IPS-15b (cell line): ENCODE data around the gene MRPS18A.
A peak's percentile ranks its signal among the peaks of the same experiment; 100 is the strongest.
"Not testable (repeated sequence)": the region's sequence is repeated elsewhere in the genome, so short reads cannot be mapped to it uniquely, and the experiment has no call there.

Experiments
- H3K27me3 ChIP-seq: one replicate; pipeline ENCODE4 v1.6.1; 2013; ENCODE audit warnings: low read length; ENCODE audit not compliant: control insufficient read depth, insufficient read depth
- H3K36me3 ChIP-seq: one replicate; pipeline ENCODE4 v1.6.1; 2013; ENCODE audit warnings: low read length; ENCODE audit not compliant: control insufficient read depth, insufficient read depth
- H3K4me1 ChIP-seq: one replicate; pipeline ENCODE4 v1.6.1; 2013; ENCODE audit warnings: mild to moderate bottlenecking, low read length; ENCODE audit not compliant: control insufficient read depth, insufficient read depth
- H3K4me3 ChIP-seq: one replicate; pipeline ENCODE4 v1.5.1; 2013; ENCODE audit warnings: low read depth, low read length
- H3K9ac ChIP-seq: one replicate; pipeline ENCODE4 v1.6.1; 2013; ENCODE audit warnings: low read depth, mild to moderate bottlenecking, low read length
- H3K9me3 ChIP-seq: one replicate; pipeline ENCODE4 v1.6.1; 2013; ENCODE audit warnings: mild to moderate bottlenecking, low read length; ENCODE audit not compliant: control insufficient read depth, insufficient read depth

MRPS18A gene

DNA sequence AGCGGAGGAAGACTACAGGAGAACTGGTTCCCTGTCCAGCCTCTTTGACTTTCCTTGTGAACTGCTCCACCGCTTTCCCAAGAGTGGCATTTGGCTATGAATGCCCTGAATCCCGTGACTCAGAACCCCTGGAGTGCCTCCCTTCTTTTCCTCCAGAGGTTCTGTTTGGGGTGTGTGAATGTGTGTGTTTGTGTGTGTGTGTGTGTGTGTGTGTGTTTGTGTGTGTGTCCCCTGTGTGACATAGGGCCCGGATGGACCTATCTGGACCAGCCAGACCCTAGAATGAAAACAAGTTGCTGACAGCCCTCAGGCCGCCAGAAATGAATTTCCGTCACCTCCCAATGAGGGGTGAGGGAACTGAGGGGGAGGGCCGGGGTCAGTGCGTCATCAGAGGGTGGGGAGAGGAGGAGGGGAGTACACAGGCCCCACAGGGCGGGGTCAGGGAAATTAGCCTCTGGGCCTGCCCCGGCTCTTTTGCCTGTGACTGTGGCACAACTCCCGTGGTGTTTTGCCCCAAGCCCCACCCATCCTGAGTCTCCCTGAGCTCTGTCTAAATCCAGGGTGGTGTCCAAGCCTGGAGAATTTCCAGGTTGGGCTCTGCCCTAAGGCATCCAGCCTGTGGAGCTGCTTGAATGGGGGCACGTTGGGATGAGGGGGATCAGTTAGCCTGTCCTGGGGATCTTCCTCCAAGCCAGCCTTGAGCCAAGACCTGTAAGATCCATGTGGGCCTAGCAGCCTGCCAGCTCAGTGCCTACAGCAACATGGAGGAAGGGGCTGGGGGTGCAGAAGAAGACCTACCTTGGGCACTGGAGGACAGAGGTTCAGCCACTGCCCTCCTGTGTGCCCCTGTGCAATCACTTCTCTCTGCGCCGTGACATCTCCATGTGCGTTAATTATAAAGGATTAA, 15.2 kb upstream of the MRPS18A start:
- no peaks in the 10 kb centered on the region for H3K9me3 ChIP-seq
- H3K36me3 ChIP-seq, result no peaks in the 10 kb centered on the region
- H3K4me3 ChIP-seq, result peak overlapping the region; percentile 33
- H3K9ac ChIP-seq, result peak overlapping the region; percentile 47
- no peaks in the 10 kb centered on the region for H3K27me3 ChIP-seq
- peaks cover 39% of the 10 kb centered on the region for H3K4me1 ChIP-seq

DNA sequence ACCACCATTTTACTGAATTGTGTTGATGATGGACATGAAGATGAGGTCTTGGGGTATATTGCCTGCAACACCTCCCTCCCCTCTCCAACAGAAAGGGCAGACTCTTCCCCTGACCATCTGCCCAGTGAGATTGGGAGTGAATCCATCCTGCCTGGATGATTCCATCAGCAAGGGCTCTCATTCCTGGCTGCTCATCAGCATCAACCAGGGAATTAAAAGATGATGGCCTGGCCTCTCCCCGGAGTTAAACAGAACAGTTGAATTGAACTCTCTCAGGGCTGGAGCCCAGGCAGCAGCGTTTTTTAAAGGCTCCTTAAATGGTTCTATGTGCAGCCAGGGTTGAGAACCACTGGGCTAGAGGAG, 14.6 kb upstream of the MRPS18A start:
- H3K9ac ChIP-seq, result no peak overlapping the region
- H3K36me3 ChIP-seq, result no peaks in the 10 kb centered on the region
- peak overlapping the region; percentile 6 for H3K4me3 ChIP-seq
- H3K4me1 ChIP-seq, result peaks cover 35% of the 10 kb centered on the region
- H3K9me3 ChIP-seq, result no peaks in the 10 kb centered on the region
- H3K27me3 ChIP-seq, result no peaks in the 10 kb centered on the region

DNA sequence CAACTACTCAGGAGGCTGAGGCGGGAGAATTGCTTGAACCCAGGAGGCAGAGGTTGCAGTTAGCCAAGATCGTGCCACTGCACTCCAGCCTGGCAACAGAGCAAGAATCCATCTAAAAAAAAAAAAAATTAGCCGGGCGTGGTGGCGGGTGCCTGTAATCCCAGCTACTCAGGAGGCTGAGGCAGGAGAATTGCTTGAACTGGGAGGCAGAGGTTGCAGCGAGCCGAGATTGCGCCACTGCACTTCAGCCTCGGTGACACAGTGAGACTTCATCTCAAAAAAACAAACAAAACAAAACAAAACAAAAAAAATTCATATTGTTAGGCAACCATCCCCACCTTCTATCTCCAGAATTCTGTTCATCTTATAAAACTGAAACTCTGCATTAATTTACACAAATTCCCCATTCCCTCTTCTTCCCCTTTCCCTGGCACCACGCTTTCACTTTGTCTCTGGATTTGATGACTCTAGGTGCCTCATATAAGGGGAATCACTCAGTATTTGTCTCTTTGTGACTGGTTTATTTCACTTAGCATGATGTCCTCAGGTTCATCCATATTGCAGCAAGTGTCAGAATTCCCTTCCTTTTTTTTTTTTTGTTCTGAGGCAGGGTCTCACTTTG, 13.5 kb upstream of the MRPS18A start:
- H3K4me3 ChIP-seq, H3K9me3 ChIP-seq, H3K9ac ChIP-seq, H3K36me3 ChIP-seq, H3K27me3 ChIP-seq: not testable (repeated sequence)
- H3K4me1 ChIP-seq, result peaks cover 40% of the 10 kb centered on the region

DNA sequence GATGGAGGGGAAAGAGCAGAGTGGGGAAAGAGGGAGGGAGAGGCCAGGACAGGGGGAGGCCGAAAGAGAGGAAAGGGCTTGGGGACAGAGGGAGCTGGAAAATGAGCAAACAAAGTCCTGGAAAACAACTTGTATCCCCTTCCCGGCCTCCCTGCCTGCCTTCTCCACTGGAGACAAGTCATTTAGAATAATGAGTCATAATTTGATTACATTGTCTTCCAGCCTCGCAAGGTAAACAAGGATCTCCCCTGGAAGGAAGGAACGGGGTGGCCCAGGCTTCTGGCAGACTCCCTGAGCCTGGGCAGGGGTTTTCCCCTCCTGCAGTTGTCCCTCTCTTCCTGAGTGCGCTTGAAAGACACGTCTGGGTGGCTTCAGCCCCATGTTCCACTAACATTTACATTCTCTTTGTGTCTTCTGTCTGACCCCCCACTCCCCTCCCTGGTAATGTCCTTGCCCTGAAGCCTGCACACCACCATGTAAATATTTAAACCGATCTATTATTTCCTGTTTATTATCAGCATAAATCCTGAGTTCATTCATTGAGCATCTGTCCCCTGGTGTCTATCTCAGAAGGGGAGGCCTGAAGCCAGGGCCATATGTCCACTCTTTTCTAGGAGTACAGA, 12.1 kb upstream of the MRPS18A start:
- Histone ChIP-seq H3K36me3 (no peaks in the 10 kb centered on the region), H3K4me3 (no peak overlapping the region), H3K27me3 (no peaks in the 10 kb centered on the region), H3K9me3 (no peaks in the 10 kb centered on the region), H3K9ac (peak overlapping the region; percentile 24), H3K4me1 (peaks cover 46% of the 10 kb centered on the region)

DNA sequence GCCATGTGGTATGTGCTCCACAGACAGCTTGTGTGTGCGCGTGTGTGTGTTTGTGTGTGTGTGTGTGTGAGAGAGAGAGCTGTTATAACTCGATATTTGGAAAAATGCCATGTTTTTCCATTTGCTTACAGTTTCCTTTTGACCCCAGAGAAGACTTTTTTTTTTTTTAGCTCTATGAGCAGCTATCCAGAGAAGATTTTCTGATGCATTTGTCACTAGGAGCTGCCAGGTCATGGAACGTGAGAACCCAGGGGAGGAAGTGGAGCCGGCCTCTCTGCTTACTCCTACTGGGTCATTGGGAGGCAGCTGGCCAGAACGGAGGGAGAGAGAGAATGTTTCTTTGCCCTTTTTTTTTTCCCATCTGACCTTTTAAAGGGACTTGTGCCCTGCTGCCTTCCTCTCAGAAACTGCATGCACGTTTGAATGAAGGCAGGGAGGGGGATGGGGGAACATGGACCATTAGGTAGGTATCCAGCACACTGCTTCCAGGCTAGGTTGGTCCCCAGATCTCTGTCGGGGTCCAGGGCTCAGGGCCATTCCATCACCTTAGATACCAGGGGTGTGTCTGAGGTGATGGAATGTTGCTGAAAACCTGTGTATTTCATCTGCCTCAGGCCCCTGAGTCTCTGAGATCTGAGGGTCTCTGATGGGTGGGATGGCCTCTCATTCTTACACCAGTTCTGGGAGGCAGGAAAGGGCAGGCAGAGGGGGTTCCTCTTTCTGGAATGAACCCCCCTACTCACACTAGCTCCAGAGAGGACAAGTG, 11.2 kb upstream of the MRPS18A start:
- H3K27me3 ChIP-seq, result no peaks in the 10 kb centered on the region
- H3K36me3 ChIP-seq, result no peaks in the 10 kb centered on the region
- H3K4me1 ChIP-seq, result peaks cover 45% of the 10 kb centered on the region
- H3K4me3 ChIP-seq, result no peak overlapping the region
- H3K9ac ChIP-seq, result no peak overlapping the region
- no peaks in the 10 kb centered on the region for H3K9me3 ChIP-seq

DNA sequence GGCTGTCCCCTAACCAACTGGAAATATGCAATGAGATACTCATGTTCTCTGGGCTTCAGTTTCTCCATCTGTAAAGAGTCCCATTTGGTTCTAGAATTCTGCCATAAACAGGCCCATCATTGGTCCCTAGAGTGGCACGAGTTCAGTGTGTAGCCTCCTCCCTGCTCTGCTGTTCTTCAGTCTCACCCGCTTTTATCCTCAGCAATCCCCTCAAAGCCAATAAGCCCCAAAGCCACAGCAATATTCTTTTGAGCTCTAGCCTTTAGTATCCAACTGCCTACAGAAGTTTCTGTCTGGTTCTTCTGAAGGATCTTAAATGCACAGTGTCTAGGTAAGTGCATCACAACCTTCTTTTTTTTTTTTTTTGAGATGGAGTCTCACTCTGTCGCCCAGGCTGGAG, 9.8 kb upstream of the MRPS18A start:
- H3K36me3 ChIP-seq, result no peaks in the 10 kb centered on the region

DNA sequence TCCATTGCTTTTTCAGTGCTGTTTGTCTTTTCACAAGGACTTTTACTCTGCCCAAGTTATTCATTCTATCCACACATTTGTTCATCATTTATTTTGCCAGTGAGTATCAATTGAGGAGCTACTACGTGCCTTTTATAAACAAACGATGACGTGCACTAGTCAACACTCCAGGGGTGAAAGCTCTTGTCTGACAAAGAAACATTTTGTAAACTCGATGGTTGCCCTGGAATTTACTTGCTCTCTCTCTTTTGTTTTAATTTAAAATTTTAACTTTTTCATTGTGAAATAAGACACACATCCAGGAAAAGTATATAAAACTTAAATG, 8.3 kb upstream of the MRPS18A start:
- Histone ChIP-seq H3K9ac (no peak overlapping the region), H3K36me3 (no peaks in the 10 kb centered on the region), H3K4me1 (peaks cover 29% of the 10 kb centered on the region), H3K27me3 (no peaks in the 10 kb centered on the region), H3K9me3 (no peaks in the 10 kb centered on the region), H3K4me3 (no peak overlapping the region)

More for the DNA sequence above, 9.8 kb upstream of the MRPS18A start:
- Histone ChIP-seq H3K4me1 (peaks cover 37% of the 10 kb centered on the region), H3K9me3 (no peaks in the 10 kb centered on the region), H3K9ac (no peak overlapping the region), H3K27me3 (no peaks in the 10 kb centered on the region), H3K4me3 (no peak overlapping the region)

DNA sequence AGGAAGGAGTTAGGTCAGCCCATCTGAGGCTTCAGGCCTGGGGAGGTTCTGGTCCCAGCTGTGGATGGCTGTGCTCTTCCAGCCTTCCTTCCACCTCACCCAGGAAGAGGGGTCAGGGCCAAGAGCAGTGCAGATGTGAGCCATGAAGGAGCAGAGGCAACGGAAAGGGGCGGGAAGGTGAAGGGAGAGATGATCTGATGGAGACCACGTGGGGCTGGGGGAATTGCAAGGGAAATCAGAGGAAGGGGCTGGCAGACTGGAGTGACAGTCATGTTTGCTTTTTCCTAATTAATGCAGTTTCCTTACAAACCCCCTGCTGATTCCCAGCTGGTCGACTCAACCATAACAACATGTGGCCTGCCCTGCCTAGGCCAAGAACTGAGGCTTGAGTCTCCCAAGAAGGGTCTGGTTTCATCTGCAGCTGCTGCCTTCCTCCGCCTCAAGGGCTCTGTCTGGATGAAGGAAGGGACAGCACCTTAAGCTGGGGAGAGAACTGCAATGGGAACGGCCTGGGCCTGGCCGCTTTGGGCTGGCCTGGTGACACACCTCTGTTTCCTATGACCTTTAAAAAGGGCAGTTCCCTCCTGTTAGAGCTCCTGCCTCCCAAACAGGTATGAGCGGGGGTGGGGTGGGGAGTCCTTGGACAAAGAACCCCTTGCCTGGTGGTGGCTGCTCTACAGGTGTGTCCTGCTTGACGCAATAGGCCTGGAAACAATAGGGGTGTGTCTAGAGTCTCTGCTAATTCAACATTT, 7.8 kb upstream of the MRPS18A start:
- Histone ChIP-seq H3K4me3 (no peak overlapping the region), H3K4me1 (peaks cover 29% of the 10 kb centered on the region), H3K36me3 (no peaks in the 10 kb centered on the region), H3K27me3 (no peaks in the 10 kb centered on the region), H3K9me3 (no peaks in the 10 kb centered on the region), H3K9ac (peak overlapping the region; percentile 37)

DNA sequence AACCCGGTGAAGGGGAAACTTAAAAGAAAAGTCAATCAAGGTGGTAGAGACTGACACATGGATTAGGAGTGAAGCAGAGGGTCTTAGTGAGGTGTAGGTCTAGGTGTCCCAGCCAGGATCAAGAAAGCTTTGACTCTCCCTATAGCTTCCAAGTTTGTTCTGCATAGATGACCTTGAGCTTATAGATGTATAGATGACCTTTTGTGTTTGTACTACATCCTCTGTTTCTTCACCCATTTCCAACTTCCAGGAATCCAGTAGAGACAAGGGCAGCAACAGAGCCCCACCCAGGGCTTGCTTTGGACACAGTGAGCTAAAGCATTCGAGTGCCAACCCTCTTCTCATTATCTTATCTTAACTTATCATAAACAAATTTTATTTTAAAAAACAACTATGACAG, 1.8 kb upstream of the MRPS18A start:
- no peaks in the 10 kb centered on the region for H3K9me3 ChIP-seq

DNA sequence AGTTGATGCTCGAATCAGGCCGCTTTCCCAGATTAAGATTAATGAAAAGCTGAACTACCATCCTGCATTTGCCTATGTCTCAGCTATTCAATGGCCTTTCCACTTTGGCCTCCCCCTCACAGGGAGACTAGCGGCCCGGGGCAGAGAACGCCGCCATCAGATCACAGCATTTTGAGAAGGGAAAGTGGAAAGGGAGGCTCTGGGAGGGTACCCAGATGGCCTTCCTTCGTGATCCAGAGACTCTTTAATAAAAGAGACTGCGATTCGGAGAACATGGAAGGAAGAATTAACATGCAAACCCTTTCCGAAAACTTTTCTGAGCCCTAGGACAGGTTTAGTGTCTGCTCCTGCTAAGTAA, 533 bp downstream of the MRPS18A start:
- no peaks in the 10 kb centered on the region for H3K36me3 ChIP-seq
- H3K27me3 ChIP-seq, result no peaks in the 10 kb centered on the region
- no peaks in the 10 kb centered on the region for H3K9me3 ChIP-seq
- no peaks in the 10 kb centered on the region for H3K4me1 ChIP-seq
- H3K9ac ChIP-seq, result peak overlapping the region; percentile 91
- peak overlapping the region; percentile 79 for H3K4me3 ChIP-seq

More for the DNA sequence above, 1.8 kb upstream of the MRPS18A start:
- Histone ChIP-seq H3K9ac (no peak overlapping the region), H3K4me1 (no peaks in the 10 kb centered on the region), H3K27me3 (no peaks in the 10 kb centered on the region), H3K36me3 (no peaks in the 10 kb centered on the region), H3K4me3 (no peak overlapping the region)
